ENCODE data around the gene FBF1. TPM values are rescaled to one million over a fixed set of nuclear protein-coding genes. Genes with fewer than 3 reads are reported as not detected.

Gene FBF1
- total RNA-seq, 1 experiment from 2014 or later, result 22.8 TPM

DNA sequence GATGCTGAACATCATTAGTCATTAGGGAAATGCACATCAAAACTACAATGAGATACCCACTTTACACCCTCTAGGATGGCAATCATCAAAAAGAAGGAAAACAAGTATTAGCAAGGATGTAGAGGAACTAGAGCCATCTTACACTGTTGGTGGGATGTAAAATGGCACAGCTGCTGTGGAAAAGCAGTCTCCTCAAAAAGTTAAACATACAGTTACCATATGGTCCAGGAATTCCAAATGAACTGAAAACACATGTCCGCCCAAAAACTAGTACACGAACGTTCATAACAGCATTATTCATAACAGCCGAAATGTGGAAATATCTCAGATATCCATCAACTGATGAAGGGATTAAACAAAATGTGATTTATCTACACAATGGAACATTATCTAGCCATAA, 7.0 kb downstream of the FBF1 start:
- H3K79me2 ChIP-seq (ENCODE audit: insufficient read depth, low read length), result no peaks in the 10 kb centered on the region
- intact Hi-C loops (cut with micrococcal nuclease), result no loop called here
- DNase-seq (ENCODE audit: low read depth, low spot score), result no peak
- H3K27me3 ChIP-seq (ENCODE audit: insufficient read depth, low read length), result no peaks in the 10 kb centered on the region
- no peaks in the 10 kb centered on the region for H4K20me1 ChIP-seq (ENCODE audit: insufficient read depth)
- no peak overlapping the region for H3K4me3 ChIP-seq (replicated peaks in 1 of 2; ENCODE audit: low read depth in 1 of 2, low read length in 2 of 2)
- TF ChIP-seq CTCF (IDR thresholded peaks at IDR 0.05 in 2 of 3, conservative IDR thresholded peaks at IDR 0.05 in 1 of 3; ENCODE audit: borderline replicate concordance in 1 of 3, insufficient read depth in 1 of 3, low read depth in 2 of 3, low read length in 2 of 3) (no peak), EGR1 (IDR thresholded peaks at IDR 0.05; ENCODE audit: low read depth) (no peak), FOSL1 (IDR thresholded peaks at IDR 0.05; ENCODE audit: low read depth) (no peak), JUND (IDR thresholded peaks at IDR 0.05) (no peak), ELF1 (IDR thresholded peaks at IDR 0.05; ENCODE audit: borderline replicate concordance, low read depth) (no peak), ZNF274 (IDR thresholded peaks at IDR 0.05; ENCODE audit: low read depth, low read length) (no peak), RAD21 (IDR thresholded peaks at IDR 0.05; ENCODE audit: low read depth) (no peak), ZFX (IDR thresholded peaks at IDR 0.05) (no peak), REST (IDR thresholded peaks at IDR 0.05; ENCODE audit: low read depth) (no peak)
- TF ChIP-seq, protein P1, sequence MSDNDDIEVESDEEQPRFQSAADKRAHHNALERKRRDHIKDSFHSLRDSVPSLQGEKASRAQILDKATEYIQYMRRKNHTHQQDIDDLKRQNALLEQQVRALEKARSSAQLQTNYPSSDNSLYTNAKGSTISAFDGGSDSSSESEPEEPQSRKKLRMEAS (IDR thresholded peaks at IDR 0.05), result no peak
- TF ChIP-seq, protein P2, sequence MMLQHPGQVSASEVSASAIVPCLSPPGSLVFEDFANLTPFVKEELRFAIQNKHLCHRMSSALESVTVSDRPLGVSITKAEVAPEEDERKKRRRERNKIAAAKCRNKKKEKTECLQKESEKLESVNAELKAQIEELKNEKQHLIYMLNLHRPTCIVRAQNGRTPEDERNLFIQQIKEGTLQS (IDR thresholded peaks at IDR 0.05), result no peak
- no peaks in the 10 kb centered on the region for H3K4me1 ChIP-seq (ENCODE audit: control insufficient read depth in 1 of 2, insufficient read depth in 2 of 2, low read length in 2 of 2)
- no peaks in the 10 kb centered on the region for H3K9me2 ChIP-seq (ENCODE audit: insufficient read depth)
- BruUV-seq (replicated peaks), result no TSS peak
- ChIA-PET CTCF (no interaction called here), RAD21 (ENCODE audit: low non-redundant PET in 1 of 2, low total read pairs in 2 of 2, uncharacterized antibody in 2 of 2, unreplicated experiment in 2 of 2) (no interaction called here), POLR2A (interaction anchor here (1.4 kb wide), 1 partner anchor 29 kb away, joined by 6 read pairs; the partner anchor contains the start of gene MRPL38)
- no peak for ATAC-seq
- H3K36me3 ChIP-seq (ENCODE audit: control insufficient read depth in 1 of 2, insufficient read depth in 2 of 2, low read length in 2 of 2), result no peaks in the 10 kb centered on the region
- H3K27ac ChIP-seq (ENCODE audit: low read depth, low read length), result no peak overlapping the region
- H3K4me2 ChIP-seq (ENCODE audit: low read length), result no peak overlapping the region
- no peak overlapping the region for H2AFZ ChIP-seq (ENCODE audit: low read depth, low read length, poor library complexity, severe bottlenecking)
- no peak overlapping the region for H3K9ac ChIP-seq (ENCODE audit: low read length)
- H3K9me3 ChIP-seq (ENCODE audit: control insufficient read depth in 1 of 2, insufficient read depth in 1 of 2, low read depth in 1 of 2, low read length in 2 of 2), result no peaks in the 10 kb centered on the region

Data from HCT116 (cell line).